GM10847 (cell line): ENCODE results near the gene KIF2A.

Experiments
- POLR2A ChIP-seq: IDR thresholded peaks from 2 replicates; pipeline ENCODE4 v1.6.1; 2011; ENCODE audit not compliant: insufficient read length; ENCODE audit errors: extremely low read depth

The KIF2A gene

GRCh38 chr5:62333250-62333794 lies 27.3 kb downstream of the KIF2A start:
- TF ChIP-seq POLR2A: no peak

GRCh38 chr5:62334082-62334481 lies 28.1 kb downstream of the KIF2A start:
- TF ChIP-seq POLR2A: no peak

GRCh38 chr5:62340392-62340791 lies 34.4 kb downstream of the KIF2A start:
- TF ChIP-seq POLR2A: no peak

GRCh38 chr5:62340979-62341378 lies 35.0 kb downstream of the KIF2A start:
- TF ChIP-seq POLR2A: no peak

GRCh38 chr5:62341783-62342475 lies 35.9 kb downstream of the KIF2A start:
- TF ChIP-seq POLR2A: no peak

GRCh38 chr5:62342476-62342837 lies 36.5 kb downstream of the KIF2A start:
- TF ChIP-seq POLR2A: no peak

- TF ChIP-seq POLR2A: no peak
Measured at GRCh38 chr5:62343428-62343827, 37.4 kb downstream of the KIF2A start.

- no peak for TF ChIP-seq POLR2A
Measured at GRCh38 chr5:62346748-62347147, 40.7 kb downstream of the KIF2A start.

GRCh38 chr5:62347928-62348327 lies 41.9 kb downstream of the KIF2A start:
- TF ChIP-seq POLR2A: no peak

- no peak for TF ChIP-seq POLR2A
Measured at GRCh38 chr5:62348723-62349481, 42.9 kb downstream of the KIF2A start.

- no peak for TF ChIP-seq POLR2A
Measured at GRCh38 chr5:62354028-62354874, 48.2 kb downstream of the KIF2A start.

GRCh38 chr5:62362701-62363100 lies 56.7 kb downstream of the KIF2A start:
- no peak for TF ChIP-seq POLR2A

GRCh38 chr5:62369039-62369438 lies 63.0 kb downstream of the KIF2A start:
- TF ChIP-seq POLR2A: no peak

- no peak for TF ChIP-seq POLR2A
Measured at GRCh38 chr5:62371409-62371808, 65.4 kb downstream of the KIF2A start.

- no peak for TF ChIP-seq POLR2A
Measured at GRCh38 chr5:62372600-62372999, 66.6 kb downstream of the KIF2A start.
